NCI-H748 (cell line): ENCODE data around the gene OTUD5.
"Not testable (repeated sequence)": the region's sequence is repeated elsewhere in the genome, so short reads cannot be mapped to it uniquely, and the experiment has no call there.

ENCODE experiments used
- DNase-seq: peaks from one replicate; lab custom pipeline; 2025; ENCODE audit not compliant: unreplicated experiment; lab: John Stamatoyannopoulos, UW

OTUD5 gene

DNA sequence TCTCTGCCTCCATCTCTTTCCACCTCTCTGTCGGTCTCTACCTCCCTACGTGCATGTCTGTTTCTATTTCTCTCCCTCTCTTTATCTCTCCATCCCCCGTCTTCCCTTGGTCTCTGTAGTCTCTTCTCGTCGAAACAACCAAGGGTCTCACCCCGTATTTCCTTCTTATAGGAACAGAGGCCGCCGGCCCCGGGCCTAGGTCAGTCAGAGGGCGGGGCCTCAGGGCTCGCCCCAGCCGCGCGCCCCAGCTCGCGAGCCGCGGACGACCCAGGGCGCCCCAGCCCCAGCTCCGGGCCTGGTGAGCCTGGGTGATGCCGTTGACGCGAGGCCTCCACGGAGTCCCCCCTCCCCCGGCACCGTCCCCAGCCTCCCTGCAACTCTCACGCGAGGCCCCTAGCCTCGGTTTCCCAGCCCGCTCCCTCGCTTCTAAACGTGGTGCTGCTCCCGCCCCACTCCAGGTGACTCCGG lies 66.4 kb downstream of the OTUD5 start:
- DNase-seq, result peak; percentile 45

- DNase-seq, result no peak
Measured at GRCh38 chrX:48890296-48890925, 67.0 kb downstream of the OTUD5 start.

GRCh38 chrX:48886586-48886985 lies 70.8 kb downstream of the OTUD5 start:
- not testable (repeated sequence) for DNase-seq

DNA sequence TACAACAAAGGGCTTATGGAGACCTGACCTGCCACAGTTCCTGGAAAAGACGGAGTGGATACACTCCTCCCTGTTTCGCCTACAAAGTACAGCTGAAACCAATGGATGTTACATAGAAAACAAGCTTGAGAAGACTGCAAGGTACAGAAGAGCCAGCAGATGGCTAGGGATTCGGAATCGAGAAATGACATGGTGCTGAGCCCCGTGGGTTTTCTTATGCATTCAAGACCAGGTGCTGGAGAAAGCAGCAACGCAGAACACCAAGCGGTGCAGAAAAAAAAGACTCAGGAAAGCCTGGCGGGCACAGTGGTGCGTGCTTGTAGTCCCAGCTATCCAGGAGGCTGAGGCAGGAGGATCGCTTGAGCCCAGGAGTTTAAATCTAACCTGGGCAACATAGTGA lies 73.7 kb downstream of the OTUD5 start:
- DNase-seq, result peak; percentile 3

DNA sequence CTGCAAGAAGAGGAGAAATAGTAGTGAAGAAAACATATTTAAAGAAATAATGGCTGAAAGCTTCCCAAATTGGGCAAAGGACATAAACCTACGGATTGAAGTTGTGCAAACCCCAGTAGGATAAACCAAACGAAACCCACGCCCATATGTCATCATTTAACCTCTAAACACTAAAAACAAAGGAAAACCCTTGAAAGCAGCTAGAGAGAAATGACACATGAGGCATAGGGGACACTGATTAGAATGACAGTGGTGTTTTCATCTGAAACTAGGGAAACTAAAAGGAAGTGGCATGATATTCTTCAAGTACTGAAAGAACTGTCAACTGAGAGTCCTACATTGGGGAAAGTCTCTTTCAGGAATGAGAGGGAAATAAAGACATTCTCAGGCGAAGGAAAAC lies 80.5 kb downstream of the OTUD5 start:
- not testable (repeated sequence) for DNase-seq
